Amniotic stem cell (primary cell): ENCODE measurements around the gene RBCK1.
A peak's percentile ranks its signal among the peaks of the same experiment; 100 is the strongest.

Experiments used
- DNase-seq: peaks from one replicate; lab custom pipeline; 2025; lab: John Stamatoyannopoulos, UW

The RBCK1 gene

GRCh38 chr20:399182-399707 is 8.9 kb upstream of the RBCK1 start:
- DNase-seq: no peak

- DNase-seq: no peak
Measured at GRCh38 chr20:400128-400453, 8.0 kb upstream of the RBCK1 start.

- DNase-seq: no peak
Measured at GRCh38 chr20:400454-401275, 7.4 kb upstream of the RBCK1 start.

GRCh38 chr20:401682-402495 is 6.2 kb upstream of the RBCK1 start:
- no peak for DNase-seq

- DNase-seq: no peak
Measured at GRCh38 chr20:402496-402885, 5.6 kb upstream of the RBCK1 start.

- no peak for DNase-seq
Measured at GRCh38 chr20:402898-403581, 5.1 kb upstream of the RBCK1 start.

GRCh38 chr20:403582-403957 is 4.5 kb upstream of the RBCK1 start:
- DNase-seq: no peak

GRCh38 chr20:404088-404487 is 4.0 kb upstream of the RBCK1 start:
- no peak for DNase-seq

- DNase-seq: no peak
Measured at GRCh38 chr20:406200-407132, 1.6 kb upstream of the RBCK1 start.

GRCh38 chr20:407133-407952 is 756 bp upstream of the RBCK1 start:
- DNase-seq: peak; percentile 75

- DNase-seq: no peak
Measured at GRCh38 chr20:408843-409696, 971 bp downstream of the RBCK1 start.

- DNase-seq: no peak
Measured at GRCh38 chr20:409697-410559, 1.8 kb downstream of the RBCK1 start.

- no peak for DNase-seq
Measured at GRCh38 chr20:412081-412480, 4.0 kb downstream of the RBCK1 start.

- no peak for DNase-seq
Measured at GRCh38 chr20:414161-414560, 6.1 kb downstream of the RBCK1 start.

GRCh38 chr20:415820-416322 is 7.8 kb downstream of the RBCK1 start:
- DNase-seq: no peak

GRCh38 chr20:416950-417800 is 9.1 kb downstream of the RBCK1 start:
- DNase-seq: no peak

- no peak for DNase-seq
Measured at GRCh38 chr20:417801-418342, 9.8 kb downstream of the RBCK1 start.
